Fibroblast of skin of abdomen (primary cell): ENCODE results near the gene WDR74.

Source experiments
- DNase-seq: peaks from one replicate; pipeline ENCODE4 v3.0.0-alpha.2; 2013

The WDR74 gene

DNA sequence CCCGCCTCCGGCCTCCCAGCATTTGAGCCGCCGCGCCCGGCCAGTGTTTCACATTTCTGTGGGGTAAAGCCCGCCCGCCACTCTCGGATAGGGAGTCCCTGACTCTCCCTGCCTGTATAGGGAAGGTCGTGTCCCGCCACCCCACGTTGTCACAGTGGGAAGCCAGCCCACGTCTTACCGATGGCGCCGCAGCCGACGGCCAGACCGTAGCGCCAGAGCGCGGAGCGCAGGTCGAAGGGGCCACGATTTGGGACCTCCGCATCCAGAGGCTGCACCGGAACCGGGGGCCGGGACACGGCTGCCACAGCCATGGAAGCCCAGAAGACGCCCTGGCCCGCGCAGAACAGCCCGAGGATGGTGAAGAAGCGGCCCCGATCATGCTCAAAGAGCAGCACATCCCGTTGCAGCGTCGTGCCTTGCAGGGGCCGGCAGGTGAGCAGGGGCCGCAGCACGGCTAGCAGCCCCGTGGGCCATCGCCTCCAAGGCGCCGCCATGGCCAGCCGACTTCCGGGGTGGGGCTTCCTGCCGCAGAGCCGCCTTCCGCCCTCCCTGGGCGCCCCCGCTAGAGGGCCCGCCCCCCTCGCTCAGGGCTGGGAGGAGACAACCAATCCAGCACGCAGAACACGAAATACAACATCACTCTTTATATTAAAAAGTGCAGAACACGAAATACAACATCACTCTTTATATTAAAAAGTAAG lies 47.7 kb downstream of the WDR74 start, which contains the start of gene TMEM223:
Gene TMEM223, minus strand, starts transcription at position 506 of the 701 bp plus-strand sequence. Its CDS starts 12 bp downstream, at position 494.
- peak; percentile 80 for DNase-seq

DNA sequence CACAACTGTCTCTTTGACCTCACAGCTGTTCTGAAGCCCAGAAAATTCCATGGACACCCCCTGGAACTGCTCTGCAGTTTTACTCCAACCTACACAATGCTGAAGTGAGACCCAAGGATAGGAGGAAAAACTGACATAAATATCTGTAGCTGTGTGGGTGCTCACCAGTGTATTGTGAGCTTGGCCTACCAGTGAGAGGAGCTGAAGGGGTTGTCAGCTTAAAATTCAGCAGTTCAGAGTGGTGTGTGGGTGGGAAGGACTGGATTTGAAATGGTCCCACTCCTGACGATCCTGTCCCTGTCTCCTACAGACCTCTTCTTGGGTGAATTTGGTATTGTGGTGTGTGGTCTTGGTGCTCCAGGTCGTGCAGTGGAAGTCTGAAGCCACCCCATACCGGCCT lies 49.8 kb downstream of the WDR74 start:
- DNase-seq = no peak

DNA sequence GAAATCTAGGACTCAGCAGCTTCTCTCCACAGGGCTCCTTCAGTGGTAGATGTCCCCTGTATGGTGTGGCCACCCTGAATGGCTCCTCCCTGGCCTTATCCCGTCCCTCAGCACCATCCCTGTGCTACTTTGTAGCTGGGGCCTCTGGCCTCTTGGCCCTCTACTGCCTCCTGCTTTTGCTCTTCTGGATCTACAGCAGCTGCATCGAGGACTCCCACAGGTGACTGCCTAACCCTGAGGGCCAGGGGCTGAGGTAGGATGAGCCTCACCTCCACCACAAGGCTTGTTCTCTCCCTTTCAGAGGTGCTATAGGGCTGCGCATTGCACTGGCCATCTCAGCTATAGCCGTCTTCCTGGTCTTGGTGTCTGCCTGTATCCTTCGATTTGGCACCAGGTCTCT lies 50.4 kb downstream of the WDR74 start:
- DNase-seq = no peak

DNA sequence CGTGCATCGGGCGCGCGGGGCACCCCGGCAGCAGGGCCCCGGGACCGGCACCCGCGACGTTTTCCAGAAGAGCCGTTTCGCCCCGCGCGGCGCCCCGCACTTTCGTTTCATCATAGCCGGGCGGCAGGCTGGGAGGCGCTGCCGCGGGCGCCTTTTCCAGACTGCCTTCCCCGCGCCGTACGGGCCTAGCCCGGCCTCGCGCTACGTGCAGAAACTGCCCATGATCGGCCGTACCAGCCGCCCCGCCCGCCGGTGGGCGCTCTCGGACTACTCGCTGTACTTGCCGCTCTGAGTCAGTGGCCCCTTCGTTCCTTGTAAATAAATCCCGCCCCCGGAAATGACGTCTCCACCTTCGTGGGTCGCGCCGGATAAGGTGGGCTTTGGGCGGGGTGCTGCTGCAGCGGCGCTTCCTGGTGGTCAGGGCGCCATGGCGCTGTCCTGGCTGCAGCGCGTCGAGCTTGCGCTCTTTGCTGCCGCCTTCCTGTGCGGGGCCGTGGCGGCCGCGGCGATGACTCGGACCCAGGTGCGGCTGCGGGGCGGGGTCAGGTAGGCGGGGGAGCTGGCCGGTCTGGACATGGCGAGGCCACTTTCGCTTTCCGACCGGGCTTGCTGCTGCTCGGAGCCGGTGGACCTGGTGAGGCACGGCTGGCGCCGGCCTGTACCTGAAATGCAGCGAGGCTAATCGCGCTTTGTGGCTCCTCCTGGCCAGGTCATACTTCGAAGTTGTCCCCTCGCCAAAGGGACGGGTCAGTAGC lies 52.2 kb downstream of the WDR74 start, which contains the start of gene TMEM179B:
Gene TMEM179B, plus strand, starts transcription at position 398 of the 755 bp plus-strand sequence. Its CDS starts 30 bp downstream, at position 428.
- peak; percentile 98 for DNase-seq

DNA sequence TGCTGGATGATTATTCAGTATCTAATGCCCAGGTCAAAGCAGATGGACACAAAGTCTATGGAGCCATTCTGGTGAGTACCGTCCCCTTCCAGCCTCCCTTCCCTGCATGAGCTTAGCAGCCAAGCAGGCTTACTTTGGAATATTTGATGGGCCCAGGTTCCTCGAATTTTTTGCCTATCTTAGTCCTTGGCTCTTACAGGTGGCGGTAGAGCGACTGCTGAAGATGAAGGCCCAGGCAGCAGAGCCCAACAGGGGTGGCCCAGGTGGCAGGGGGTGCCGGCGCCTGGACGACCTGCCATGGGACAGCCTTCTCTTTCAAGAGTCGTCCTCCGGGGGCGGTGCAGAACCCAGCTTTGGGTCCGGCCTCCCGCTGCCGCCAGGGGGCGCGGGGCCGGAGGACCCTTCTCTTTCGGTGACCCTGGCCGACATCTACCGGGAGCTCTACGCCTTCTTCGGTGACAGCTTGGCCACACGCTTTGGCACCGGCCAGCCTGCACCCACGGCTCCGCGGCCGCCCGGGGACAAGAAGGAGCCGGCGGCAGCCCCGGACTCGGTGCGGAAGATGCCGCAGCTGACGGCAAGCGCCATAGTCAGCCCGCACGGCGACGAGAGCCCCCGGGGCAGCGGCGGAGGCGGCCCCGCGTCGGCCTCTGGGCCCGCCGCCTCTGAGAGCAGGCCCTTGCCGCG lies 52.9 kb downstream of the WDR74 start:
- DNase-seq = peak; percentile 78
